HUDEP-2 (cell line): ENCODE measurements around the gene RIMKLB.
A peak's percentile ranks its signal among the peaks of the same experiment; 100 is the strongest.

Experiments used
- DNase-seq, 76 experiments: peaks; one replicate each; lab custom pipeline; 2025; ENCODE audit not compliant: unreplicated experiment in 76 of 76; lab: John Stamatoyannopoulos, UW

RIMKLB gene

GRCh38 chr12:8697476-8698131 is at the start of gene RIMKLB:
TSS of gene RIMKLB (plus strand) at chr12:8697991. CDS start at chr12:8713867, 15,876 bp downstream.
- DNase-seq = peak in 51 of 76 experiments; percentile 3 to 70 (median 46)

- no peak for DNase-seq
Measured at GRCh38 chr12:8648576-8649205, 49.1 kb upstream of the RIMKLB start.

GRCh38 chr12:8655421-8655820 is 42.4 kb upstream of the RIMKLB start:
- no peak for DNase-seq

GRCh38 chr12:8658346-8658745 is 39.4 kb upstream of the RIMKLB start:
- DNase-seq = no peak

GRCh38 chr12:8661016-8661415 is 36.8 kb upstream of the RIMKLB start:
- no peak for DNase-seq

GRCh38 chr12:8661751-8662150 is 36.0 kb upstream of the RIMKLB start:
- no peak for DNase-seq

GRCh38 chr12:8662593-8662992 is 35.2 kb upstream of the RIMKLB start, which contains the start of gene MFAP5:
TSS of gene MFAP5 (minus strand) at chr12:8662826. CDS start at chr12:8662104, 722 bp downstream.
- no peak for DNase-seq

GRCh38 chr12:8664228-8664913 is 33.4 kb upstream of the RIMKLB start:
- DNase-seq = no peak

- no peak for DNase-seq
Measured at GRCh38 chr12:8665759-8666158, 32.0 kb upstream of the RIMKLB start.

GRCh38 chr12:8667270-8667669 is 30.5 kb upstream of the RIMKLB start:
- no peak for DNase-seq

GRCh38 chr12:8668441-8668840 is 29.4 kb upstream of the RIMKLB start:
- DNase-seq = no peak

GRCh38 chr12:8672381-8672780 is 25.4 kb upstream of the RIMKLB start:
- no peak for DNase-seq

- DNase-seq = no peak
Measured at GRCh38 chr12:8675591-8676036, 22.2 kb upstream of the RIMKLB start.

GRCh38 chr12:8676651-8677050 is 21.1 kb upstream of the RIMKLB start:
- DNase-seq = no peak

- no peak for DNase-seq
Measured at GRCh38 chr12:8677362-8677761, 20.4 kb upstream of the RIMKLB start.

GRCh38 chr12:8678661-8679111 is 19.1 kb upstream of the RIMKLB start:
- no peak for DNase-seq

- no peak for DNase-seq
Measured at GRCh38 chr12:8680533-8680932, 17.3 kb upstream of the RIMKLB start.

- DNase-seq = no peak
Measured at GRCh38 chr12:8681129-8681884, 16.5 kb upstream of the RIMKLB start.

GRCh38 chr12:8685051-8685450 is 12.7 kb upstream of the RIMKLB start:
- DNase-seq = no peak

GRCh38 chr12:8687846-8688601 is 9.8 kb upstream of the RIMKLB start:
- DNase-seq = peak in 16 of 76 experiments; percentile 1 to 46 (median 10)
